ENCODE results near the gene BICDL2.
"Not testable (repeated sequence)": the region's sequence is repeated elsewhere in the genome, so short reads cannot be mapped to it uniquely, and the experiment has no call there.

Gene BICDL2

GRCh38 chr16:3036726-3037315, at the start of gene BICDL2:
Gene BICDL2, minus strand, starts transcription at chr16:3036944. Its CDS starts 1,448 bp downstream, at chr16:3035496.
- in situ Hi-C loops (cut with MboI; ENCODE audit: low pct_unique_long_range_greater_than_20kb, low sequenced_read_pairs) = no loop called here

GRCh38 chr16:3085868-3086595, 49.3 kb upstream of the BICDL2 start:
- in situ Hi-C loops (cut with MboI; ENCODE audit: low pct_unique_long_range_greater_than_20kb, low sequenced_read_pairs) = no loop called here
- no peak for DNase-seq

More at GRCh38 chr16:3036726-3037315, at the start of gene BICDL2:
- no peak for DNase-seq

- no peak for DNase-seq
- in situ Hi-C loops (cut with MboI; ENCODE audit: low pct_unique_long_range_greater_than_20kb, low sequenced_read_pairs) = no loop called here
These were observed 48.4 kb upstream of the BICDL2 start for GRCh38 chr16:3084969-3085670.

DNA sequence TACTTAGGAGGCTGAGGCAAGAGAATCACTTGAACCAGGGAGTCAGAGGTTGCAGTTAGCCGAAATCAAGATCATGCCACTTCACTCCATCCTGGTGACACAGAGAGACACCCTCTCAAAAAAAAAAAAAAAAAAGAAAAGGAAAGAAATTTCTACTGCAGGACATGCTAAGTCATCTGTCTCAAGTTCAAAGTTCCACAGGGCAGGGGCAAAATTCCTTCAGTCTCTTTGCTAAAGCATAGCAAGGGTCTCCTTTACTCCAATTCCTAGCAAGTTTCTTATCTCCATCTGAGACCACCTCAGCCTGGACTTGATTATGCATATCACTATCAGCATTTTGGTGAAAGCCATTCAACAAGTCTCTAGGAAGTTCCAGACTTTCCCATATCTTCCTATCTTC, 47.7 kb upstream of the BICDL2 start:
- in situ Hi-C loops (cut with MboI; ENCODE audit: low pct_unique_long_range_greater_than_20kb, low sequenced_read_pairs) = no loop called here
- no peak for DNase-seq

- DNase-seq; in situ Hi-C loops (cut with MboI; ENCODE audit: low pct_unique_long_range_greater_than_20kb, low sequenced_read_pairs): not testable (repeated sequence)
These were observed 46.7 kb upstream of the BICDL2 start for GRCh38 chr16:3083408-3083807.

DNA sequence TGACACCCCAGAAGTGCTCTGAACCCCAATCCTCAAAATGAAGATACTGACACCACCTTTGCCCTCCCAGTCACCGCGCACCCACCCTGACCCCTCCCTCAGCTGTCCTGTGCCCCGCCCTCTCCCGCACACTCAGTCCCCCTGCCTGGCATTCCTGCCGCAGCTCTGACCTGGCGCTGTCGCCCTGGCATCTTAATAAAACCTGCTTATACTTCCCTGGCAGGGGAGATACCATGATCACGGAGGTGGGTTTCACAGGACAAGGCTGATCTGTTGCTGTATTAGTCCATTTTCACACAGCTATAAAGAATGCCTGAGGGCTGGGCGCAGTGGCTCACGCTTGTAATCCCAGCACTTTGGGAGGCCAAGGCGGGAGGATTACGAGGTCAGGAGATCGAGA, 45.2 kb upstream of the BICDL2 start:
- DNase-seq; in situ Hi-C loops (cut with MboI; ENCODE audit: low pct_unique_long_range_greater_than_20kb, low sequenced_read_pairs): not testable (repeated sequence)

DNA sequence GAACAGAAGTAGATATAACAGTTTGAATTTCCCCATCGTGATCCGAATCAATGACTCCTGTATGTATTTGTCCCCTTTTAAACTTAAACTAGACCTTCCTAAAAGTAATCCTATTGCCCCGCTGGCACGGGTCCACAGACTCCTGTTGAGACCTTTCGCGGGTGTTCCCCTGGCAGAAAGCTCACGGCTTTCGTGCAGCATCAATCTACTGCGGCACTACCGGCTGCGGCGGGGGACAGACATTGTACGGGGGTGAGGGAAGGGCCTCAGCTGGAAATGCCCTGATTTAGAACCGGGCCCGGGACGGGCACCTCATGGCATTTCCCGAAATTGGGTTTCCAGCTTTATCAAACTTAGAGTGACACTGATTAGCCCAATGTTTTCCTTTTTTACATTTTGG, 43.3 kb upstream of the BICDL2 start:
- in situ Hi-C loops (cut with MboI; ENCODE audit: low pct_unique_long_range_greater_than_20kb, low sequenced_read_pairs) = no loop called here
- no peak for DNase-seq

- DNase-seq = no peak
- in situ Hi-C loops (cut with MboI; ENCODE audit: low pct_unique_long_range_greater_than_20kb, low sequenced_read_pairs) = no loop called here
These were observed 39.8 kb upstream of the BICDL2 start for GRCh38 chr16:3076577-3076976.

GRCh38 chr16:3075946-3076345, 39.2 kb upstream of the BICDL2 start:
- in situ Hi-C loops (cut with MboI; ENCODE audit: low pct_unique_long_range_greater_than_20kb, low sequenced_read_pairs); DNase-seq: not testable (repeated sequence)

DNA sequence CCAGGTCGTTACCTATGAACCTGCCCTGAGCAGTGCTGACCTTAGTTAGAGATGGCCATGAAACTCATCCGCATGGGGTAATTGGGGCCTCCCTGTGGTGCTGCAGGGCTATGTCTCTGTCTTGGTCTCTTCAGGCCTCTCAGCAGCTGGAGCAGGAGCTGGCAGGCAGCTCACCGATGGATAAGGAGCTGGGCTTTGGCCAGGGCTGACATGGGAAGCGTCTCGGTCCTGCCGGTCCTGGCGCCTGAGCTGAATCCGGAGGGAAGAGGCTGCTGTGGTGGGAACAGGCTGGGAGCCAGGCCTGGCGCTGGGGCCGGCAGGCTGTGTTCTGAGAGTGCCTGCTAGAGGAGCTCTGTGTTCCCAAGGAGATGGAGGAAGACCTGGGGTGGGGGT, 38.8 kb upstream of the BICDL2 start:
- in situ Hi-C loops (cut with MboI; ENCODE audit: low pct_unique_long_range_greater_than_20kb, low sequenced_read_pairs) = no loop called here
- DNase-seq = no peak

GRCh38 chr16:3074860-3075522, 38.2 kb upstream of the BICDL2 start:
- in situ Hi-C loops (cut with MboI; ENCODE audit: low pct_unique_long_range_greater_than_20kb, low sequenced_read_pairs) = no loop called here

DNA sequence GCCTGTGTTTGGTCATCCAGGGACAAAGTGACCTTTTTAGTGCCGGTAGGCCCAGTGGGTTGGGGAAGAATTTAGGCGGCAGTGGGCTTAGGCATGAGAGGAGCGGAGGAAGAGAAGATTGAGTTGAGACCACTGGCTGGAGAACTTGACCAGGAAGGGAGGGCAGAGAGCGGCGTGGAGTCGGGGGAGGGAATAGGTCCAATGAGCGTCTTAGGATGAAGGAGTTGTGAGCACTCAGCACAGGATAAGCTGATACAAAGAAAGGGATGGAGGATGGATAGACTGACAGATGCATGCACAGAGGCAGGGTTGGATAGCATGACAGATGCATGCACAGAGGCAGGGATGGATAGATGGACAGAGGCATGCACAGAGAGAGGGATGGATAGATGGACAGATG, 36.7 kb upstream of the BICDL2 start:
- DNase-seq = no peak
- in situ Hi-C loops (cut with MboI; ENCODE audit: low pct_unique_long_range_greater_than_20kb, low sequenced_read_pairs) = no loop called here

More at GRCh38 chr16:3074860-3075522, 38.2 kb upstream of the BICDL2 start:
- DNase-seq = peak; percentile 97

DNA sequence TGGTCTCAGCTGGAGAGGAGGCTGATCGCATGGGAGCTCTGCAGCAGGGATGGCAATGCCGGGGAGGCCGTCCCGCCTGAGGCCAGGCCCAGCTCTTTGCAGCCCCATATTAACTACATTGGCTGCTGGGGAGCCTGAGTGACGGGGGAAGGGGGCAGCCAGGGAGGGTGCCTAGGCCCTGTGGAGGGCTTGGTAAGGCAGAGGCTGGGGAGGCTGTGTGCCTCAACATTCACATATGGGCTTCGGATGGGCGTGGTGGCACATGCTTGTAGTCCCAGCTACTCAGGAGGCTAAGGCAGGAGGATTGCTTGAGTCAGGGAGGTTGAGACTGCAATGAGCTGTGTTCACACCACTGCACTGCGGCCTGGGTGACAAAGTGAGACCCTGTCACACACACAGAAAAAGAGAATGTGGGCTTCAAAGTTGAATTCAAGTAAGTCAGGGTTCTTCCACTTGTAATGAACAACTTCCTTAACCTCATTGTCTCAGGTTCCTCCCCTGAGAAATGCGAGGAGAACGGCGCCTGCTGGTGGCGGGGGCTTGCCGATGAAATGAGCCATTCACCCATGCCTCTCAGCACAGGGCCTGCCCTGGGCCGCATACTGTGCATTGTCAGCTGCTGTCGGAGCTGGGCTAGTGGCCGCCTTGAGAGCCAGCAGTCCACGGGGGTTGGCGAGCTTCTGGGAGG, 36.0 kb upstream of the BICDL2 start:
- DNase-seq; in situ Hi-C loops (cut with MboI; ENCODE audit: low pct_unique_long_range_greater_than_20kb, low sequenced_read_pairs): not testable (repeated sequence)

- in situ Hi-C loops (cut with MboI; ENCODE audit: low pct_unique_long_range_greater_than_20kb, low sequenced_read_pairs); DNase-seq: not testable (repeated sequence)
These were observed 35.4 kb upstream of the BICDL2 start for GRCh38 chr16:3072148-3072547.

GRCh38 chr16:3071655-3072054, 34.9 kb upstream of the BICDL2 start:
- in situ Hi-C loops (cut with MboI; ENCODE audit: low pct_unique_long_range_greater_than_20kb, low sequenced_read_pairs) = no loop called here
- no peak for DNase-seq

DNA sequence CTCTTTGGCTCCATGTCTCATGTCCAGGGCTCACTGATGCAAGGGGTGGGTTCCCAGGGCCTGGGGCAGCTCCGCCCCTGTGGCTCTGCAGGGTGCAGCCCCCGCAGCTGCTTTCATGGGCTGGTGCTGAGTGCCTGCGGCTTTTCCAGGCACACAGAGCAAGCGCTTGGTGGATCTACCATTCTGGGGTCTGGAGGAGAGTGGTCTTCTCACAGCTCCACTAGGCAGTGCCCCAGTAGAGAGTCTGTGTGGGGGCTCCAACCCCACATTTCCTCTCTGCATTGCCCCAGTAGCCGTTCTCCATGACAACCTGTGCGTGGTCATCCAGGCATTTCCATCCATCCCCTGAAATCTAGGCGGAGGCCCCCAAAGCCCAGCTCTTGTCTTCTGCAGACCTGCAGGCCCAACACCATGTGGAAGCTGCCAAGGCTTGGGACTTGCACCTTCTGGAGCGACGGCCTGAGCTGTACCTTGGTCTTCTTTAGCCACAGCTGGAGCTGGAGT, 33.9 kb upstream of the BICDL2 start:
- no peak for DNase-seq
- in situ Hi-C loops (cut with MboI; ENCODE audit: low pct_unique_long_range_greater_than_20kb, low sequenced_read_pairs) = no loop called here

- DNase-seq; in situ Hi-C loops (cut with MboI; ENCODE audit: low pct_unique_long_range_greater_than_20kb, low sequenced_read_pairs): not testable (repeated sequence)
These were observed 32.4 kb upstream of the BICDL2 start for GRCh38 chr16:3069146-3069545.

- in situ Hi-C loops (cut with MboI; ENCODE audit: low pct_unique_long_range_greater_than_20kb, low sequenced_read_pairs) = no loop called here
- no peak for DNase-seq
These were observed 31.7 kb upstream of the BICDL2 start for GRCh38 chr16:3068487-3068886.

DNA sequence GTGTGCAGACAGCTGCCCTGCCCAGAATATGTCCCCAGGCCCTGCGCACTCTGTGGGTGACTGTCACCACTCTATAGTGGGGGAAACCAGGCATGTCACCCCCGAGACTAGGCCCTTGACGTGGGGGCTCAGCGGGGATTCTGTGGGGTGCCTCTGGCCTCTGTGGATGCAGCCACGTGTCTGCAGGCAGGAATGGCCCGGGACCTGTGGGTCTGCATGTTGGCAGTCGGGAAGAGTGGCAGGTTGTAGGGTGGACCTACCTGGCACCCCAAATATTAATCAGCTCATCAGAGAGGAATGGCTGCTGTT, 29.6 kb upstream of the BICDL2 start:
- in situ Hi-C loops (cut with MboI; ENCODE audit: low pct_unique_long_range_greater_than_20kb, low sequenced_read_pairs) = no loop called here
- DNase-seq = no peak

Measured in KBM-7 (cell line).